ENCODE data around the gene ARHGEF1.

DNA sequence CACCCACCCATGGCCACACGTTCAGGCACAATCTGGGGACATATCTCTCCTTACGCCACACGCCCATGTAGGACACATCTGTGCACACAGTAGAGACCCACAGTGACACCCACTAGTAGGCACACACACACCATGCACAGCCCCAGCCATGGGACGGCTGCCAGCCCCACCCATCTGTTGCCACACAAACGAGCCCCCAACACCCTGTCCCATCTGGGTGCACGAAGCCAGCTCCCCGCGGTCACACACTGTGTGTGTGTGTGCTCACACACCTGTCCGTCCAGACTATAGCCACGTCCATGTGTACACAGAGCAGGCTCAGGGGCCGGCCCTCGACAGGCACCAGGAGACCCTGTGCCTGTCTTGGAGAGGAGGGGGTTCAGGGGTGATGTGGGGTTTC is 34.7 kb downstream of the ARHGEF1 start:
- TF ChIP-seq SIN3A (IDR thresholded peaks at IDR 0.05; ENCODE audit: borderline replicate concordance, insufficient read depth, low read length) (no peak), POLR2AphosphoS5 (IDR thresholded peaks at IDR 0.05; ENCODE audit: low read depth, low read length) (no peak), TAF1 (IDR thresholded peaks at IDR 0.05; ENCODE audit: borderline replicate concordance, insufficient read depth, low read length) (no peak), FOXP2 (optimal IDR thresholded peaks at IDR 0.05; ENCODE audit: borderline replicate concordance, extremely low read depth, extremely low read length, insufficient read depth) (no peak)
- TF ChIP-seq, protein P1, sequence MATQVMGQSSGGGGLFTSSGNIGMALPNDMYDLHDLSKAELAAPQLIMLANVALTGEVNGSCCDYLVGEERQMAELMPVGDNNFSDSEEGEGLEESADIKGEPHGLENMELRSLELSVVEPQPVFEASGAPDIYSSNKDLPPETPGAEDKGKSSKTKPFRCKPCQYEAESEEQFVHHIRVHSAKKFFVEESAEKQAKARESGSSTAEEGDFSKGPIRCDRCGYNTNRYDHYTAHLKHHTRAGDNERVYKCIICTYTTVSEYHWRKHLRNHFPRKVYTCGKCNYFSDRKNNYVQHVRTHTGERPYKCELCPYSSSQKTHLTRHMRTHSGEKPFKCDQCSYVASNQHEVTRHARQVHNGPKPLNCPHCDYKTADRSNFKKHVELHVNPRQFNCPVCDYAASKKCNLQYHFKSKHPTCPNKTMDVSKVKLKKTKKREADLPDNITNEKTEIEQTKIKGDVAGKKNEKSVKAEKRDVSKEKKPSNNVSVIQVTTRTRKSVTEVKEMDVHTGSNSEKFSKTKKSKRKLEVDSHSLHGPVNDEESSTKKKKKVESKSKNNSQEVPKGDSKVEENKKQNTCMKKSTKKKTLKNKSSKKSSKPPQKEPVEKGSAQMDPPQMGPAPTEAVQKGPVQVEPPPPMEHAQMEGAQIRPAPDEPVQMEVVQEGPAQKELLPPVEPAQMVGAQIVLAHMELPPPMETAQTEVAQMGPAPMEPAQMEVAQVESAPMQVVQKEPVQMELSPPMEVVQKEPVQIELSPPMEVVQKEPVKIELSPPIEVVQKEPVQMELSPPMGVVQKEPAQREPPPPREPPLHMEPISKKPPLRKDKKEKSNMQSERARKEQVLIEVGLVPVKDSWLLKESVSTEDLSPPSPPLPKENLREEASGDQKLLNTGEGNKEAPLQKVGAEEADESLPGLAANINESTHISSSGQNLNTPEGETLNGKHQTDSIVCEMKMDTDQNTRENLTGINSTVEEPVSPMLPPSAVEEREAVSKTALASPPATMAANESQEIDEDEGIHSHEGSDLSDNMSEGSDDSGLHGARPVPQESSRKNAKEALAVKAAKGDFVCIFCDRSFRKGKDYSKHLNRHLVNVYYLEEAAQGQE (IDR thresholded peaks at IDR 0.05; ENCODE audit: insufficient read depth in 1 of 2, low read depth in 2 of 2, low read length in 2 of 2): no peak

Measured in PFSK-1 (cell line).